GM19395 (cell line): Measurements from ENCODE around the gene CFAP65.
A peak's percentile ranks its signal among the peaks of the same experiment; 100 is the strongest.

Experiments
- ATAC-seq: cut with Tn5 transposase; IDR thresholded peaks from one replicate; pipeline ENCODE4 v1.9.1; 2021; ENCODE audit warnings: mild to moderate bottlenecking, moderate library complexity; ENCODE audit not compliant: unreplicated experiment

Gene CFAP65

DNA sequence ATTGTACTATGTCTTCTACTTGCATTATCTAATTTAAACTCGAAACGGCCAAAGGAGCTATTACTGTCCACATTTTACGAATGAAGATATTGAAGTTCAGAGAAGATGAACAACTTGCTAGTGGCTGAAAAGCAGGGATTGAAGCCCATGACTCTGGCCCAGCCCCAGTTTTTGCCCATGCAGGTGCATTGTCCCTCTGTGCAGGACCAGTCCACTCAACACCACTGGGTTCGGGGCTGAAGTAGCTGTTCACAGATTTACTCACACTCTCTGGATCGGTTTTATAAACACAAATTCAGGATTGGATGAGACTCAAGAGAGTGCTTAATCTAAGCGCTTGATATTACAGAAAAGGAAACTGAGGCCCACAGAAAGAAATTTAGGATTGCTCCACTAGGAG lies 20.8 kb upstream of the CFAP65 start:
- ATAC-seq: no peak

DNA sequence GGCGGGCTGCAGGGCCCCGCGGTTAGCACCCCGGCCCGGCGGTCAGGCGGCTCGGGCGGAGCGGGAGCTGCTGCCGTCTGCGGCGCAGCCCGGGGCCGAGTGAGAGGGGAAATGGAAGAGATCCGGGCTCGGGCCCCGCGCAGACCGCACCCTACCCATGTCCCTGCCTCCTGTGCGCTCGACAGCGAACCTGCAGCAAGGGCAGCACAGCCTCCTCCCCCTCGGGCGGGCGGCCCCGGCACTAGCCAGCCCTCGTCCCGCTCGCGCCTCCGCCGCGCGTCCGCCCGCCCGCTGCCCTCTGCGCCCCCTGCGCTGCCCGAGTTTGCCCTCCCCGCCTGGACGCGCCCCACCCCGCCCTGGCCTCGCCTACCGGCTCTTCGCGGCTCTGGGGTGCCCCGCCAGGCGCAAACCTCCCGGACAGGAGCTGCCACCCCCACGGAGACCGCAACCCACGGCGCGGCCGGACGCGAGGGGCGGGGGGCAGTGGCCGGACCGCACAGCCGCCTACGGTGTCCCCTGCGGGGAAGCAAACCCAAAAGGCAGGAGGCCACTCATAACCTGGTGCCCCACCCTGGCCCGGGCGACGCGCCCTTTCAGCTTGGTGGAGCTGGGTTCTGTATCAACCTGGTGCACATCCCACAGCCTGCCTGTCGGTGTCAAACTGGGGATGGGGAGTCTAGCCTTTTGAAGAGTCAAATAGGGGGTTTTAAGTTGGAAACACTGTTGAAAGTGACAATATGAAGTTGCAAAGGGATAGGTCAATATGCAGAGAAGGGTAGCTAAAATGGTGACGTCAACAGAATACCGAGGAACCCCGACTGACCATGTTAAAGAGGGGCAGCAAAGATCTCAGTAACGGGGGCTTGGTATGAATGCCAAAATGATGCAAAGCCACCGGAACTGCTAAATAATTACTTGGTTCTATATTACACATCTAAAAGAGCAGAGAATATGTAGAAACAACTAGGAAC lies 19.8 kb upstream of the CFAP65 start, which contains the start of gene IHH:
Gene IHH, minus strand, starts transcription at position 101 of the 971 bp plus-strand sequence. CDS start 454 bp downstream, outside the sequence.
- ATAC-seq: no peak

DNA sequence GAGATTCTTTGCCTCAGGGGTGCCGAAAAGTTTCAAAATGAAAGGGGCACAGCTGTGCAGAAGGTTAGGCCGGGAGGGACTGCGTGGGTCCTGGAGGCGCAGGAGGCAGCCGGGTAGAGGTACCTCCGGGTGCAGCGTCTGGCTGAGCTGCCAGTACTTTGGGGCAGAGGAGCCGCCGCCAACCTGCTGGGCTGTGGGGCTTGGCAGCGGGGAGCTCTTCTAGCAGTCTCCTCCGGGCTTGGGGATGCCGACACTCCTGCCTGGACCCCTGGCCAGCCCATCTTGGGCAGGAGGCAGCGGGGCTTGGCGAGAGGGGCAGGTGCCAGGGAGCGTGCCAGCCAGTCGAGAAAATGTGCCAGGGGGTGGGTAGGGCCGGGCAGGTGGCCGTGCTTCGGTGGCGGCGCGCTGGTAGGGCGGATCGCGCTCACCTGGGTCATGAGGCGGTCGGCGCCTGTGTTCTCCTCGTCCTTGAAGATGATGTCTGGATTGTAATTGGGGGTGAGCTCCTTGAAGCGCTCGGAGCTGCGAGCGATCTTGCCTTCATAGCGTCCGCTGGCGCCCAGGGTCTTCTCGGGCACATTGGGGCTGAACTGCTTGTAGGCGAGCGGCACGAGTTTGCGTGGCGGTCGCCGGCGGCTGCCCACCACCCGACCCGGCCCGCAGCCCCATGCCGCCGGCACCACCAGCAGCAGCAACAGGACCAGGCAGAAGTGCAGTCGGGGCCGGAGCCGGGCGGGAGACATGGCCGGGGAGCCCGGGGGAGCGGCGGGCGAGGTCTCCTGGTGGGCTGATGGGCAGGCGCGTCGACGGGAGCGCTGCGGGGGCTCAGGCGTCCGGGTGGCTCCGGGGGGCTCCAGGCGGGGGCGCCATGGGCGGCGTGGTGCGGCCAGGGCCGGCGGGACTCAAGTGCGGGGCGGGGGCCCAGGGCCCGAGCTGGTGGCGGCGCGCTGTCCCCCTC lies 18.7 kb upstream of the CFAP65 start:
- ATAC-seq: no peak

DNA sequence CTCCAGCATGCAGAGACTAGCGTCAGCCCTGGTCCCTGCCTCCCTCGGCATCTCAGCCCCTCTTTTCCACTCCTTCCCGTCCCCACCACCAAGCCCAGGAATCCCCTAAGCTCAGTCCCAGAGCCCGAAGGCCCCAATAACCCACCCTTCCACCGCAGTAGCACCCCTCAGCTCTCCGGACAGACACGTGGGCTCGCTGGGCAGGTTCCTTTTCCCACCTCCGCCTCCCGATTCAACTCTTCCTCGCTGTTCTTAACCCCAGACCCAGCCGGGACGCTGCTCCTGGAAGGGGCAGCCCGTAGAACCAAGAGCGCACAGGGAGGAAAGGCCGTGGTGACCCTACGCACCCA lies 18.0 kb upstream of the CFAP65 start:
- ATAC-seq: no peak

DNA sequence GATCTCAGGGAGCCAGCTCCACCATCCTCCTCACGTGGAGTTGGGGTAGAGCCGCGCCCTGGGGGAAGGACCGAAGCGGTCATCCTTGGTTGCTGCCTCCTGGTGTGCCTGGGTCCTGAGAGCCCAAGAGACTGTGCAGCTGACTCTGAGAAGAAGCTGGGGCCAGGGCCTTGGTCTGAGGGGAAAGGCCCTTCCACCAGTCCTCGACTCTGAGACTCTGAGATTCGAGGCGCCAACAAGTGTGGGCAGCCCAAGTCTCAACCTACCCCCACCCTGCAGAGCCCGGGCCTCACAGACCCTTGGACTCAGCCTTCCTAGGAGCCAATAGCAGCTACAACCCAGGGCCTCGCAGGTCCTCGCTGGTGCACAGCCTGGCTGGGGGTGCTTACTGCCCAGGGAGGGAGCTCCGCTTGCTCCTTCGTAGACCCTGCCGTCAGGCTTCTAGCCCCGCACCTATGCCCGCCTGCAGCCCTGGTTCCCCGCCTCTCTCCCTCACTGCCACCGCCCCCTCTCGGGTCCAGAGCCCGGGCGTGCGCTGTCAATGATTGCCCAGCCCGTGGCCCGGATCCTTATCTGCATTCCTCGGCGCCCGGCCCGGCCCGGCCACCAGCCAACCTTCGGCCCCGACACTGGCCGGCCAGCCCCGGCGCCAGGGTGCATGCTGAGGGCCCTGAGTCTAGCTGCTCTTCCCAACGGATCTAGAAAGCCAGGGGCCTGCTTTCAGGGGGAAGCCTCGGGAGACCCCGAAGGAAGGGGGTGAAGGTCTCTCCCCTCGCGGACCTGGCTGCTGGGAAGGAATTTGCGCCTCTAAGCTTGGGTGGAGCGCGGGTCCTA lies 17.4 kb upstream of the CFAP65 start:
- no peak for ATAC-seq

DNA sequence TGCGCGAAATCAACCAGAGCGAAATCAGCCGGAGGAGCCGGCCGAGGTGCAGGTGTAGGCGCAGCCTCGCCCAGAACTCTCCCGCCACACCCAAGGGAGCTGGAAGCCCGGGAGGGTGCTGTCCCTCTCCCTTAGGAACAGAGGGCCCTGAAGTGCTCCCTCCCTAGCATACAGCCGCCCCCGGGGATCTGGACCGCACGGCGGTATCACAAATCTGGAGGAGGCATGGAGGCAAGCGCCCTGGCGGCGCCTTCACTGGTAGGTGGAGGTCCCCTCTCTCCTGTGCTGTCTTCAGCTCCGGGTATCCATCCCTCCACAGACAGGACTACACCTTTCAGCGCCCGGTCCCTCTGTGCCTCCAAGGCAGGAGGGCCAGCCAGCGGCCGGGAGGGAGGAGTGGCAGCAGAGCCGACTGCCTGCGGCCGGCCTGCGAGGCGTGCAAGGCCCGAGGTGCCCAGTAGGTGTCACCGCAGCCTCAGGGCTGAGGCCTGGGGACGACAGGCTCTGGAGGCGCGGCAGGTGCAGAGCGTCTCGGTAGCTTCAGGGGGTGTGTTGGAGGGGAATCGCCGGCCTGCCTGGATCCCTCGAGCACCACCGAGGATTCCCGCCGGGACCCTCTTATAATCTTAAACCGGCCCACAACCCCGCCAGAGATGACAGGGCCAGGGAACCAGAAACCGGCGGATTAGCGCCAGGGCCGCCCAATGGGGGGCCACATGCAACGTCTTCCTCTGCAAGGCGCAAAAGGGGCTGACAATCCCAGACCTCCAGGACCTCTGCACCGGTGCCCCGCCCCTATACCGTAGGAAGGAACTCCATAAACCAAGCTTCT lies 16.6 kb upstream of the CFAP65 start:
- ATAC-seq: peak; percentile 94

- no peak for ATAC-seq
These were observed 15.8 kb upstream of the CFAP65 start for GRCh38 chr2:219056896-219057708.

DNA sequence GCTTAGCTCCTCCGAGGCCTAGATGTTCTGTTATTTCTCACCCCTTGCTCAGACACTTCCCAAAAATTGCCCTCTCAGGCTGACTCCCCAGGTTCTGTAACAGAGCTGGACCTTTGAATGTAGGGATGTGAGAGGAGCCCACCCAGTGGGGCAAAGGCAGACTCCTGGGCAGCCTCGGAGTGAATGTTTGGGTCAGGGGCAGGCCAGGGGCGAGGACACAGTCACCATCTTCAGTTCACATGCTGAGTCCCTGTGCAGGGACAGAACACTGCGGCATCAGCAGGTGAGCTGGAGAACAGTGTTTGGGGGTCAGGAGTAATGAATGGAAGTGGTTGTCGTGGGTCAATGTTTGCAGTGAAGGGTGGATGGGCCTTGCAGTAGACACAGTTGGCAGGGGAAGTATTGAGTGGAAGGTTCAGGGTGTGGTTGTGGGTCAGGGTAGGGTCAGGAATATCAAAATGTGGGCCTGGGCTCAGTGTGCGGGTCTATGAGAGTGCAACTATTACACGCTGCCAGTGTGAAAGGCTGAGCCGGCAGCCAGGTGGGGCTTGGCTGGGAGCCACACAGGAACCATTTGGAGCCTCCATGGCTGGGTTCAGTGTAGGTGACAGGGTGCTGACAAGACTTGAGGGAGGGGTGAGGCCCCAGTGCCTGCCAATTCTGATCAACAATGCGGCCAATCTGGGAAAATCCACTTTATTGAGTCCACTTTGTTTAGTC lies 15.0 kb upstream of the CFAP65 start:
- ATAC-seq: no peak

DNA sequence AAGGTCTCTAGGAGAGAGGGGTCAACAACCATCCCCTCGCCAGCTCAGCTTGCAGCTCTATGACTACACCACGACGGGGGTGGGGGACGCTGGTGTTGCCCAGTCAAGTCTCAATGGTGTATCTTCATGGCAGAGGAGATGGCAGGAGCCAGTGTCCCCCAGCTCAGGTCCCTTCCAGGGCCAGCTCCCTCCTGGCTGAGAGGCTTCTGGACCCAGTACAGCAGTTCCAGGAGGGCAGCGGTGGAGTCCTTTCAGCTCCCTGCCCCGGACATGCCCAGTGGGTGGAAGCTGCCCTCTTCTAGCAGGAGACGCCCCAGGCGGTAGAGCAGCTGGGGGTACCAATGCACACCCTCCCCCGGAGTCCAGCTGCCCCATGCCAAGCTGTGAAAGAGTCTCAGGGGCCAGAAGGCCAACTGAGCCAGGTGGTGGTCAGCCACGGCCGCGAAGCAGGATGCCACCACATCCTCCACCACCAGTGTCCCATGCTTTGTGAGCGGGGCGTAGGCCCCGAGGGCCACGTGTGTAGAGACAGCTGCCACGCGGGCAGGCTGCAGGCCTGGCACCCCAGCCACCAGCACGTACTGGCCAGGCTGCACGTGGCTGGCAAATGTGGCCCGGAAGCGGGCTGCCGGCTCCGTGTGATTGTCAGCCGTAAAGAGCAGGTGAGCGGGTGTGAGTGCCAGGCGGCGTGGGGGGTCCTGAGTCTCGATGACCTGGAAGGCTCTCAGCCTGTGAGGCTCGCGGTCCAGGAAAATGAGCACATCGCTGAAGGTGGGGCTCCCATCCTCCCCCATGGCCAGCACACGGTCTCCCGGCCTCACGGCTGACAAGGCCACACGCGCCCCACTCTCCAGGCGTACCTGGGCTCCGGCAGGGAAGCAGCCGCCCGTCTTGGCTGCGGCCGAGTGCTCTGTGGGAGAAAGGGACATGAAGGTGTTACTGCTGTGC lies 13.9 kb upstream of the CFAP65 start:
- ATAC-seq: no peak

DNA sequence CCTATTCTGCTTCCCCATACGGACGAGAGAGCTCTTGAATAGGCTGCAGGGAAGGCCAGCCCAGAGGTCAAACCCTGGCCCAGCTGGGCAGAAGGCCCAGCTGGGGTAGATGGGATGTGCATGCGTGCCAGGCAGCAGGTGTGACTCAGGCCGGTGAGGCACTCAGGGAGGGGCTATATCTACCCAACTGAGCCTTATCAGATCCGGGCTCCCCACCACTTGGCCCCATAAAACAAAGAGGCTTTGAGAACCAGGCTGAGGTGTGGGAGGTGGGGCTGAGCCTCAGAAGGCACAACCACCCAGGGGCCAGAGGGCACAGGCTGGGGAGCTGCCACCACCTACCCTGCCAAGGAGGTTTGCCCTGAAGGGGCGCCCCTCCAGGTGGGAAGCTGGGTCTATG lies 8.0 kb upstream of the CFAP65 start:
- ATAC-seq: no peak

DNA sequence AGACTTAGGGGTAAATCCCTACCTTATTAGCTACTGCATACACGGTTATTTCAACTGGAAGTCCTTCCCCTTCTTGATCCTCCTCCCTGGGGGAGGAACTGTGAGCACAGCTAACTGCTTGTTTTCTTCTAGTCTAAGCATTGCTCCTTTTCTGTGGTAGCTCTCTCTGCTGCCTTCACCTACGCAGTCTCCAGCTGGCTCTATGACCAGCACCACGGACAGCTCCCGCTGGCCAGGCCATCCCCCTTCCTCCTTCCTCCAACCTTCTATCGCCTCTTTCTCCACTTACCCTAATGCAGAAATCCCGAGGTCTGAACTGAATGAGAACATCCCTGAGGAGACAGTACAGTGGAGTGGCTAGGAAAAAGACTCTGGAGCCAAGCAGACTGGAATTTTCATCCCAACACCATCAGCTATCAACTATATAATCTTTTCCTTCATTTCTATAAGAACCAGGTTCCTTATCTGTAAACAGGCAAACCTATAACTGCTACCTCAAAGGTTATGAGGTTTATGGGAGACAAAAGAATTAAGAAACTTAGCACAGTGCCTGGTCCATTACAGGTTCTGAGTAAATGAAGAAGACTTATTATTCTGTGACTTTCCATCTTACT lies 4.7 kb upstream of the CFAP65 start:
- no peak for ATAC-seq

GRCh38 chr2:219042750-219043149 lies 1.4 kb upstream of the CFAP65 start:
- no peak for ATAC-seq

DNA sequence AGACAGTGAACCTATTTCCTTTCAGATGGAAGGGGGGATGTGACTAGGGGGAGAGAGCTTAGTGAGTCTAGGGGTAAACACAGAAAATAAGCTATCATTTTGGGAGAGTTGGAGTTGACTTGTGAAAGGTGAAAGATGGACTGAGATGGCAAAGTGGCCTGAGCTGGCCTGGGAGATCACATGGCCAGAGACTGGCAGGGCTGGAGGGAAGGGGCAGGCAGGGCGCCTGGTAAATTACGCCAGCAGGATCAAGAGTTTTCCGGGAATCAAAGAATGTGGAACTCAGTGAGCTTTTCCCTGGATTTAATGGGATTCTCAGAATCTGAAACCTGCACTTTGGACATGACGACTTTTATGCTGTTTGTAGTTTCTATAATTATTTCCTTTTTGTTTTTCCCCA lies 841 bp upstream of the CFAP65 start:
- ATAC-seq: no peak

DNA sequence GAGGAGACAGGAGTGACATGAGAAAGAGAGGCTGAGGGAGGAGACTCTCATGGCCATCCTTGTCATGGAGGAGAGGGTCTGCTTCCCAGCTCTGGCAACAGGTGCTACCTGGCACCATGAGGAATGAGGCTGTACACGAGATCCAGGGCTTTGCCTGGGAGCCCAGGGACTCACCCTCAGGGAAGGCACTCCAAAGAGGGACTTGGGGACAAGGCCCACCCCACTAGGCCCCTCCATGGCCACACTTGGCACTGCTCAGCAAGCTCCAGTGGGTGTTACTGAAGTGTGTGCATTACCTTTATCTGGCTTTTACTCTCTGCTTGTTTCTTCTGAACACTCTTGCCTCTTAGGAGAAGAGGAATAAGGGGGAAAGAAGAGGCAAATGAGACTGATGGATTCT lies 2.7 kb downstream of the CFAP65 start:
- no peak for ATAC-seq

- no peak for ATAC-seq
These were observed 3.4 kb downstream of the CFAP65 start for GRCh38 chr2:219037783-219038499.

DNA sequence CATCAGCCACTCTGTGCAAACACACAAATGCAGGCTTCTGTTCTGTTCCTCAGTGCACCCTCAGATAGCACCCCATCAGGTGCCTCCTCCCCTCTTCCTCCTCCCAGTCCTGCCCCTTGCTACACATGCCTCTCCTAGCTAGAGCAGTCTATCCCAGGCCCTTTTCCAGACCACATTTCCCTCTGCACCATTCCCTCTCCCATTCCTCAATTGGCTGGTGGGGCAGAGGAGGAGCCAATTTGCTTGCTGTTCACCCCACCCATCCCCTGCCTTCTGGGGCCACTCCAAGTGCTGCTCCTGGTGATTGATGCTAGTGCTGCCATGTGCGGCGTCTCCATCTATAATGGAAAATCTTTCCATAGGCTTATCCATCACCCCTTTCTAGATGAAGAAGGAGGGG lies 5.4 kb downstream of the CFAP65 start:
- no peak for ATAC-seq
